Prostate gland (tissue), 2 donors: ENCODE data around the gene ZHX3.

Experiments
- CTCF ChIP-seq, 4 experiments: fragments of 200-600 bp in 2 of 4; fragments of 450-650 bp in 2 of 4; sonication (generic) in 2 of 4; IDR thresholded peaks; 1 replicate in 3 of 4; 2 replicates in 1 of 4; pipeline ENCODE4 v1.5.1; 2016 to 2019; ENCODE audit warnings: antibody characterized with exemption in 4 of 4, mild to moderate bottlenecking in 2 of 4, moderate library complexity in 2 of 4
- POLR2A ChIP-seq: fragments of 450-650 bp; IDR thresholded peaks from one replicate; pipeline ENCODE4 v1.6.1; 2016; ENCODE audit warnings: antibody characterized with exemption, mild to moderate bottlenecking
- POLR2AphosphoS5 ChIP-seq: sonication (generic); formaldehyde crosslinking; IDR thresholded peaks from one replicate; pipeline ENCODE4 v1.6.1; 2017; ENCODE audit warnings: antibody characterized with exemption

- TF ChIP-seq CTCF (IDR thresholded peaks at IDR 0.05) (no peak), POLR2A (no peak), POLR2AphosphoS5 (no peak)
Measured at GRCh38 chr20:41203660-41204059, 113.9 kb downstream of the ZHX3 start.
